Activated CD8-positive, alpha-beta memory T cell treated with anti-CD3 and anti-CD28 coated beads, Interleukin-2, amount 50 U/mL, for 1 hour (primary cell): ENCODE results near the gene BLZF1.
"Not testable (repeated sequence)": the region's sequence is repeated elsewhere in the genome, so short reads cannot be mapped to it uniquely, and the experiment has no call there.

Experiments used
- DNase-seq: peaks from one replicate; pipeline ENCODE4 v3.0.0-alpha.2; 2020; ENCODE audit errors: extremely low read depth

Gene BLZF1

DNA sequence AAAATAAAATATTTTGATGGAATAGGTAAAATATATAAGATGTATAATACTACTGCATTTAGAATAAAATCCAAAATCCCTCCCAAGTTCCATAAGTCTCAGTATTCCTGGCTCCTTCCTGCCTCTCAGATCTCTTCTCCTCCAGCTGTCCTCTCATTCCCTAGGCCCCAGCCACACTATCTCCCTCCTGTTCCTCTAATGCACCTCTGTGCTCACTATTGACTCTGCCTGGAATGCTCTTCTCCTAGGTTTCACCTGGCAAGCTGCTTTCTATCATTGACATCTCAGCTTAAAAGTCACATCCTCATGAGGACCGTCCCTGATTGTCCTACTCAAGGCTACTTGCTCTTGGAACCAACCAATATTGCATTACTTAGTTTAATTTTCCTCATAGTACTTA is 7.6 kb upstream of the BLZF1 start:
- DNase-seq: no peak

DNA sequence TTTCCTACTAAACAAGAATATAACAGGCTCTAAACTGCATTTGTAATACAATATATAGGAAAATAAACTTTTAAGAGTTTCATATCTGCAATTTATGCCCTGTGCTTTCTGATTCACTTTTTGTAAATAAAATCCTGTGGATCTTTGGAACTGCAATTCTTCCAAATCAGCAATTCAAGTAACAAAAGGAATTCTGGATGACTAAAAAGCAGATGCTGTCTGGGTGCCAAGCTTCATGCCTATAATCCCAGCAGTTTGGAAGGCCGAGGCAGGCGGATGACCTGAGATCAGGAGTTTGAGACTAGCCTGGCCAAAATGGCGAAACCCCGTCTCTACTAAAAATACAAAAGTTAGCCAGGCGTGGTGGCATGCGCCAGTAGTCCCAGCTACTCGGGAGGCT is 6.7 kb upstream of the BLZF1 start:
- no peak for DNase-seq

DNA sequence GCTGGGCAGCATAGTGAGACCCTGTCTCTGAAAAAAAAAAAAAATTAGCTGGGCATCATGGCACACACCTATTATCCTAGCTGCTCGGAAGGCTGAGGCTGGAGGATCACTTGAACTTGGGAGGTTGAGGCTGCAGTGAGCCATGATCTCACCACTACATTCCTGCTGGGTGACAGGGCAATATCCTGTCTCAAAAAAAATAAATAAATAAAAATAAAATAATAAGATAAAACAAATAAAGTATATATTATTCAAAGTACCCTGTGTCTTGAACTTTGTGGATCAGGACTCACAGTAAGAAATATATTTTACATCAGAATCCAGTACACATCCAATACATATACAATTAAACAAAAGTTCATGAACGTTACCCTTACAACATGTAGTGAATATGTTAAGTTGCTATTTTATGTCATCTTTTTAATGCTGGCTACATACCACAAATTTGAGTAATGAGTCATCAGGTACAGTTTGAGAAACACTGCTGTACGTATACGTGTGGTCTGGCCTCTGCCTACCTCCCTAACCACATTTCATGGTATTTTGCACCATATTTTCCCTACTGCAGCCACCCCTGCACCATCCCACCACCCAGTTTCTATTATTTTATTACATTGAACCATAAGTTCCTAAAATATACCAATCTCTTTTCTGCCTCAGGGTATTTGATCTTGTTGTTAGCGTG is 4.8 kb upstream of the BLZF1 start:
- no peak for DNase-seq

DNA sequence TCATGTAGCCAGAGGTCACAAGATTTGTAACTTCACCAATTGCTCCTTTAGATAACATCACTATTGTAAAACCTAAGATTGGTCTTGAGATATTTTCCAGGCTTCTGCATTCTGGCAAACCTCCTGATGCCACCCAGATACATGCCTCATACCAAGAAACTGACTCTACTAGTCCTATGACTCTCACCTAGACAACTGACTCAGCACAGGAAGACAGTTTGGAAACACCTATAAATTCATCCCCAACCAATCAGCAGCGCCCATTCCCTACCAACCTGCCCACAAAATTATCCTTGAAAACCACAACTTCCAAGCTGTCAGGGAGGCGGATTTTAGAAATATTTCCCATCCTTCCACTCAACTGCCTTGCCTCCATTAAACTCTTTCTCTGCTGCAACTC is 3.0 kb upstream of the BLZF1 start:
- DNase-seq: no peak

DNA sequence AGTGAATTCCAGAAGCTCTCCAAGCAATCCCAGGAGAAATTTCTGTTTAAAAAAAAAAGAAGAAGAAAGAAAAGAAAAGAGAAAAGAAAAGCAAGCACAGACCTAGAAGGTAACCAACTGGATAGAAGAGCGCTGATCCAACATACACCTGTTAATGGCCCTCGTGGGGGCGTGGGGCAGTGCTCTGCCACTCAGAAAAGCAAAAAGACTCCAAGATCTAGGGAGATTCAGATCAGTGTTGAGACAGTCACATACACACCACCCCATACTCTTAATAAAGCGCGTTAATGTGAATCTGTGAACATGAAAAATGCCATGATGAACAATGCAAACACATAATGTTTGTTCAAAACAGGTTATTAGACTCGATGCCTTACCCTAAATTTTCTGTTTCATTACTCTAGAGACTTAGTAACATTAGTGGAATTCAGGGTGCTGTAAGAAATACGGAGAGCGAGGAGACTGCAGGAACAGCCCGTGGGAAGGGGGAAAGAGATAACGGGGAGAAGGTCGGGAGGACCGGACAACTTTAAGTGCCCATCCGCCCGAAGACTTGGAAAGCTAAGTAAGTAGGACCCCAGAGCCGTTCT is 804 bp upstream of the BLZF1 start:
- no peak for DNase-seq

DNA sequence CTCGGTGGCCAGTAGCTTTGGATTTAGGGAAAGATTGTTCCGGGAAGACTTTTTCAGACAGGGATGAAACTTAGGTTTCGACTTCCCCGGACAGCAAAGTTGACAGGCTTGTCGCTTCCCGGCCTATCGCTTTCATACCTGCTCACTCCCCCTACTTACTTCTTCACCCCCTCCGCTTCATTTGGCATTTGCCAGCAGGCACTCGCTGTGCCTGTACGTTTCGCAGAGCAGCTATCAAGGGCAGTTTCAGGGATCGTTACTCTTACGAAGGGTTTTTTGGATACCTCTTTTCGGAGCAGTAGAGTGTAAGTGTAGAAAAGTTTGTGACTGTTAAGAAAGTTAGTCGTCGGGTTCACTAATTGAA is 393 bp downstream of the BLZF1 start:
- DNase-seq: no peak

DNA sequence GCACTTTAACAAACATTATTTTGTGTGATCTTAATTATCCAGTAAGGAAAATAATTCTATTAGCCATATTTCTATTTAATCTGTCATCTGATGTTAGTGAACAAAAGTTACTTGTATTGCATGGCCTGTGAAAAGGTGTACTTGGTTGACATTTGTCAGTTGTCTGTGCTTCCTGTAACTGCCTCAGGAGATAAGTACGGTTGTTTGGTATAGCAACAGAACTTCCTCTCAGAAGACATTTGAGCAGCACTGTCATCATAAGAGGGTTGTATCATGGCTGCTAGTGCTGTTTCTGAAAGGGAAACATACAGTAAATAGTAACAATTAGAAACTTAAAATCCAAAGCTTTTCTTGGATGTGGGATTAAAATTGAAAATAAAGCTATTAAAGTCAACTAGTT is 3.4 kb downstream of the BLZF1 start:
- DNase-seq: no peak

DNA sequence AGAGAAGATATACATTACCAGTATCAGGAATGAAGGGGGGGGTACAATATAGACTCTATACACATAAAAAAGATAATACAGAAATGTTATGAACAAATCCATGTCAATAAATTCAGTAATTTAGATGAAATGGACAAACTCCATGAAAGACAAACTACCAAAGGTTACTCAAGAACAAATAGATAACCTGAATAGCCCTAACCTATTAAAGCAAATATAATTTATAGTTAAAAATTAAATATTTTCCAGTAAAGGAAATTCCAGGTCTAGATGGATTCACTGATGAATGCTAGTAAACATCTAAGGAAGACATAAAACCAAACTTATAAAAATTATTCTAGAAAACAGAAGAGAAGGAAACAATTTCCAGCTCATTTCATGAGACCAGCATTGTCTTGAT is 13.2 kb downstream of the BLZF1 start:
- no peak for DNase-seq

DNA sequence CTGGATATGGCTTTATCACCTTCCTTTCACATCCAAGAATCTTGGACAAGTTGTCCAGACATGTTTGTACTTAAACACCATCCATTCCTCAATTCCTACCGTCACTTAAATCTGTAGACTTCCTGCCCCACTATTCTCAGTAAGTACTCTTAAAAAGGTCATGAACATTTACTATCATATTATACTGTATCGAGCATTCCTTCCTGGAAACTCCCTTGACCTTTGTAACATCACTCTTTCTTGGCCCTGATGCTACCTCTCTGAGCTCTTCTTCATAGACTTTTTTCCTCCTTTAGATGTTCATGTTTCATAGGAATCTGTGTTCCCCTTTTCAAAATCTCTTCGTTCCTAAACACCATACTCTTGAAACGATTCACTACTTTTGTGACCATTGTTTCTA is 15.5 kb downstream of the BLZF1 start:
- no peak for DNase-seq

DNA sequence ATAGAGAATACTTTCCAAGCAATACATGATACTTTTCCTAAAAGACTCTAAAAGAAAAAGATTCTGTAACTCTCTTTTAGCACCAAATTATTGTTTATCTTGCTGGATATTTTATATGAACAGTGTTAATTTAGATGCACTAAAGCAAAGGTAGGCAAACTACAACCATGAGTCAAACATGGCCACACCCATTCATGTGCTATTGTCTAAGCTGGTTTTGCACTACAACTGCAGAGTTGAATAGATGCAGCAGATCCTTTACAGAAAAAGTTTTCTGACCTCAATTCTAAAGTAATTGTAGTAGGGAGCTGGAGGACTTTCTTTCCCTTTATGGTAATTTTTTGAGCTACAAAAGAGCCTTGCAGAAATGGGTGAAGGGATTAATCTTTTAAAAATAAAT is 19.4 kb downstream of the BLZF1 start:
- DNase-seq: no peak

DNA sequence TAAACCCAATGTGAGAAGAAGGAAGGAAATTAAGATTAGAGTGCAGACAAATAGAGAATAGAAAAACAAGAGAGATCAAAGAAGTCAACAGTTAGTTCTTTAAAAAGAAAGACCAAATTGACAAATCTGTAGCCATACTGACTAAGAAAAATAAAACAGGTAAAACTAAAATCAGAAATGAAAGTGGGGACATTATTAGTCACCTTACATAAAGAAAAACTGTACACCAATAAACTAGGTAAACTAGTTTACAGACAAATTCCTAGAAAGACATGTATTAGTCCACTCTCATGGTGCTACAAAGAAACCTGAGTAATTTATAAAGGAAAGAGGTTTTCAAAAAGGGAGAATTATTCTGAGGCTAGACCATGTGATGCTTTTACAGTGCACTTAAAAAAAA is 22.3 kb downstream of the BLZF1 start:
- no peak for DNase-seq

DNA sequence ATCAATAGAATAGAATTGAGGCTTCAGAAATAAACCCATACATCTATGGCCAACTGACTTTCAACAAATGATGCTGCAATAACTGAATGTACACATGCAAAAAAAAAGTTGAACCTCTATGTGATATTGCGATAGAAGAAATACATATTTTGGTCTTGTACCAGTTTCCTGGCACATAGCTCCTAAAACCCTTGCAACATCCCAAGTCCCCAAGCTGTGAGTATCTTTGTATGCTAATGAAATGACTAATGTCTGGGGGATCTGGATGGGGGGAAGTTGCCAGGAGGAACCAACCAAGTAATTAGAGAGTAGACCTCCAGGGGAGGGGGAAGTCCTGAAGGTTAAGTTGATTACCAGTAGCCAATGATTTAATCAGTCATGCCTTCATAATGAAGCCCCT is 24.4 kb downstream of the BLZF1 start:
- no peak for DNase-seq

DNA sequence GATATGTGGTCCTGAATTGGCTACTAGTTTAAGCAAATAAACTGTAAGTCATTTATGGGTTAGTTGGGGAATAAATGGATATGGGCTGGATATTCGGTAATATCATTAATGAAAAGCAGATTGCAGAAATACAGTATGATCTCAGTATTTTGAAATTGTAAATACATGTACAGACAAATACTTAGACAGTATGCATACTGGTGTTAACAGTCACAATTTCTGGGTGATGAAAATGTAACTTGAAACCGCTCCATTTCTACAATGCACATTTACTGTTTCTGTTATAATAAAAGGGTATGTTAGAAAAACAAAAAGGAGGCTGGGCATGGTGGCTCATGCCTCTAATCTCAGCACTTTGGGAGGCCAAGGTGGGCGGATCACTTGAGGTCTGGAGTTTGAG is 28.0 kb downstream of the BLZF1 start:
- no peak for DNase-seq

DNA sequence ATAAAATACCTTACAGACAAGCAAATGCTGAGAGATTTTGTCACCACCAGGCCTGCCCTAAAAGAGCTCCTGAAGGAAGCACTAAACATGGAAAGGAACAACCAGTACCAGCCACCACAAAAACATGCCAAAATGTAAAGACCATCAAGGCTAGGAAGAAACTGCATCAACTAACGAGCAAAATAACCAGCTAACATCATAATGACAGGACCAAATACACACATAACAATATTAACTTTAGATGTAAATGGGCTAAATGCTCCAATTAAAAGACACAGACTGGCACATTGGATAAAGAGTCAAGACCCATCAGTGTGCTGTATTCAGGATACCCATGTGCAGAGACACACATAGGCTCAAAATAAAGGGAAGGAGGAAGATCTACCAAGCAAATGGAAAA is 34.6 kb downstream of the BLZF1 start:
- not testable (repeated sequence) for DNase-seq

DNA sequence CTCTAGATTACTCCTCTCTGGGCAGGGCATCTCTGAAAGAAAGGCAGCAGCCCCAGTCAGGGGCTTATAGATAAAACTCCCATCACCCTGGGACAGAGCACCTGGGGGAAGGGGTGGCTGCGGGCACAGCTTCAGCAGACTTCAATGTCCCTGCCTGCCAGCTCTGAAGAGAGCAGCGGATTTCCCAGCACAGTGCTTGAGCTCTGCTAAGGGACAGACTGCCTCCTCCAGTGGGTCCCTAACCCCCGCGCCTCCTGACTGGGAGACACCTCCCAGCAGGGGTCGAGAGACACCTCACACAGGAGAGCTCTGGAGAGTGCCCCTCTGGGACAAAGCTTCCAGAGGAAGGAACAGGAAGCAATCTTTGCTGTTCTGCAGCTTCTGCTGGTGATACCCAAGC is 40.3 kb downstream of the BLZF1 start:
- not testable (repeated sequence) for DNase-seq

DNA sequence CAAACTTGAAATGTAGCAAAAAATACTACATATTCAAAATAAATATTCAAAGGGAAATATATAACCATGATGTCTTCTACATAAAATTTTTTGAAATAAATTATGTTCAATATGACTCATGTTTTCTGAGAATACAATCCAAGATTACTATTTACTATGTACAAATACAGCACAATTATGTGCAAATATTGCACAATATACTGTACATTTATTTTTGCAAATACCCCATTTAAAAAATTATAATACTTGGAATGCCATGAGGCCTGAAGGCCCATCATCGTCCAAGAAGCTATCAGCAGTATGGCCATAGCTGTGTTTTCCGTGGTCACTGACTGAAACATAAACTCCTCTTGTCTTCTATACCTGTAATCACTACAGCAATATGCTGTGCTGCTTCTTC is 47.0 kb downstream of the BLZF1 start:
- no peak for DNase-seq

DNA sequence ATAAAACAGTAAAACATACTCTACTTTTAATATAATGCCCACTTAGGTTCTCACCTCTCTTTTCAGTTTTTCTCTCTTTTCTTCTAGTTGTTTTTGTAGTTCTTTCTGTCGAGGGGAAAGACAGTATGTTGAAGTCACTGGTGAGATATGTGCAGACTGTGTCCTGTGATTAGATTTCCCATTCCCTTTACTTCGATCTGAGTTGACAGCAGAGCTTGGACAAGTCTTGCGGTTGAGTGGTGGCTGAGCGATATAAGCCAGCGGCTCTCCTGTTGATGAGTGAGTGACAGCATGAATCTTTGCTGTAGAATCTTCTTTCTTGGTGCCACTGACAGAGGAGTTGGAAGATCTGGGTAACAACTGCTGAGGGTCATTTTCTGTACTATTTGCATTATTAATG is 53.3 kb downstream of the BLZF1 start:
- DNase-seq: no peak

DNA sequence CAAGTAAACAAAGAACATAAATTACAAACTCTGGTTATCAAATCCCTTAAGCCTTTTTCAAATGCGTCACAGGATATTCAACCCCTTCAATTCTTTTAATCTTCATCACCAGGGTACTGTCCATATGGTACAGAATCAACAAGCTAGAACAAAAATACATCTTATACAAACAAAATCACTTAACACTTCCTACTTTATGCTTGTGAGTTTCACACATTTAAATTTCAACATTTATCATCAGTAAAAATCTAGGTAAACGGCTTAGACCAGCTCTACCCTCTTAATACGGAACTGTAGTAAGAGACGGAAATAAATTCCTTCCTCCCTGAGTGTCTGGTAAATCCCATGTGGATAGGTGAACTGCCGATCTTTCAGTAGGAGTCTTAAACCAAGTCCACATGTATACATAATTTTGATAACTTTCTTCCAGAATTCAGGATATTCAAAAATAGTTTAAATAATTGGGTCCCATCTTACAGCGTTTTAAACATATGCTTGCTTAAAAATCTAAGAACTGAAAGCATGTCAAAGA is 58.2 kb downstream of the BLZF1 start:
- no peak for DNase-seq

DNA sequence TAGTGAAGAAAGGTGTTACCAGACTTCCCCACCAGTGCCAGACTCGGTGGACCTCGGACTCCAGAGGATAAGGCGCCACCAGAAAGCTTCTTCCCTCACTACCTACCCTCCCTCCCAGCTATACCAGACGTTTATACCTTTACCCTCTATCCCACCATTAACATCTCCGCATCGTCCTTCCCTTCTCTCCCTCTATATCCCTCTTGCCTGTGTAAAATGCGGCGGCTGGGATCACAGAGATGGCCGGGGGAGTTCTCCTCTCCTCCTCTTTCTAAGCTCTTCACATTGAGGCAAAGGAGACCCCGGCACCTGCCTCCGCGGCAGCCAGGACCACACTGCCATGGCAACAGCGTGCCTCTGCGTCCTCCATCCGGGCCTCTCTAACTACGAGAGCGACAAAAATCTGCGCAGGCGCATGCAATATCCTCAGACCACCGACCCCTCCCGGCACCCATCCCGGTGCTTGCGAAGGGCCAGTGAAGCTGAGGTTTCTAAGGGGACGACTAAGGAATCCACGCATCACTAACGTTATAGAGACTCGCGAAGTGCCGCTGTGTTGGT is 59.2 kb downstream of the BLZF1 start, which contains the start of gene CCDC181:
CCDC181 (minus strand) TSS at position 394 of the 561 bp plus-strand sequence. CDS start 2,547 bp downstream, outside the sequence.
- DNase-seq: peak; percentile 12
